Suprapubic skin (tissue), 4 donors: ENCODE results near the gene CTNNAL1.

Experiments
- EP300 ChIP-seq: sonication (generic); formaldehyde crosslinking; IDR thresholded peaks from one replicate; pipeline ENCODE4 v1.6.1; 2017; ENCODE audit warnings: antibody characterized with exemption
- POLR2A ChIP-seq, 2 donors: fragments of 450-650 bp; IDR thresholded peaks; one replicate each; pipeline ENCODE4 v1.6.1; 2017; ENCODE audit warnings: antibody characterized with exemption in 2 of 2, mild to moderate bottlenecking in 2 of 2, moderate library complexity in 2 of 2
- POLR2AphosphoS5 ChIP-seq, 3 donors: sonication (generic); formaldehyde crosslinking; IDR thresholded peaks; one replicate each; pipeline ENCODE4 v1.6.1; 2017; ENCODE audit warnings: antibody characterized with exemption in 3 of 3
- TF ChIP-seq, protein P1 (sequence below), 2 donors: fragments of 200-600 bp in 1 of 2; fragments of 450-650 bp in 1 of 2; sonication (generic) in 1 of 2; IDR thresholded peaks; one replicate each; pipeline ENCODE4 v1.5.1; 2016 to 2019; ENCODE audit warnings: antibody characterized with exemption in 2 of 2, mild to moderate bottlenecking in 1 of 2, moderate library complexity in 1 of 2

DNA sequence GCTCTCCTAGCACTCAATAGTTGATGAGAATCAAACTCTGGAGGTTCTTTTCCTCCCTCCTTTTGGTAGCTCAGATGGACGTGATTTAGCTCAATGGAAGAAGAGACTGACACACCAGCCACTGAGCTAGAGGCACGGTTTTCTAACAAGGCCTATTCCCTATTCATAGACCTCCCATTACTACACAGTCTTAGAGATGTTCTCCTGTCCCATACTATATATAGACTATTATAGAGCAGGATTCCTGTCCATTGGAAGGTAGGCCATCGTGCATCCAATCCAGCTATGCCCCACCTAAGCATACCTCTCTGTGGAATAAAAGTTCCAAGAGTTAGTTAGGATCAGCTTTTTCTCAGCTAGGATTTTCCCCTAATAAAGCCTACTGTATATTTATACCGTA is 30.3 kb upstream of the CTNNAL1 start:
- TF ChIP-seq, protein P1, sequence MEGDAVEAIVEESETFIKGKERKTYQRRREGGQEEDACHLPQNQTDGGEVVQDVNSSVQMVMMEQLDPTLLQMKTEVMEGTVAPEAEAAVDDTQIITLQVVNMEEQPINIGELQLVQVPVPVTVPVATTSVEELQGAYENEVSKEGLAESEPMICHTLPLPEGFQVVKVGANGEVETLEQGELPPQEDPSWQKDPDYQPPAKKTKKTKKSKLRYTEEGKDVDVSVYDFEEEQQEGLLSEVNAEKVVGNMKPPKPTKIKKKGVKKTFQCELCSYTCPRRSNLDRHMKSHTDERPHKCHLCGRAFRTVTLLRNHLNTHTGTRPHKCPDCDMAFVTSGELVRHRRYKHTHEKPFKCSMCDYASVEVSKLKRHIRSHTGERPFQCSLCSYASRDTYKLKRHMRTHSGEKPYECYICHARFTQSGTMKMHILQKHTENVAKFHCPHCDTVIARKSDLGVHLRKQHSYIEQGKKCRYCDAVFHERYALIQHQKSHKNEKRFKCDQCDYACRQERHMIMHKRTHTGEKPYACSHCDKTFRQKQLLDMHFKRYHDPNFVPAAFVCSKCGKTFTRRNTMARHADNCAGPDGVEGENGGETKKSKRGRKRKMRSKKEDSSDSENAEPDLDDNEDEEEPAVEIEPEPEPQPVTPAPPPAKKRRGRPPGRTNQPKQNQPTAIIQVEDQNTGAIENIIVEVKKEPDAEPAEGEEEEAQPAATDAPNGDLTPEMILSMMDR (IDR thresholded peaks at IDR 0.05): no peak
- no peak for TF ChIP-seq POLR2A (IDR thresholded peaks at IDR 0.05)
- TF ChIP-seq POLR2AphosphoS5 (IDR thresholded peaks at IDR 0.05): no peak
- no peak for TF ChIP-seq EP300
